ENCODE measurements around the gene PAX8. TPM values are rescaled to one million over a fixed set of nuclear protein-coding genes. Genes with fewer than 3 reads are reported as not detected.

Gene PAX8
- total RNA-seq, 1 donor, result 0.09 TPM

DNA sequence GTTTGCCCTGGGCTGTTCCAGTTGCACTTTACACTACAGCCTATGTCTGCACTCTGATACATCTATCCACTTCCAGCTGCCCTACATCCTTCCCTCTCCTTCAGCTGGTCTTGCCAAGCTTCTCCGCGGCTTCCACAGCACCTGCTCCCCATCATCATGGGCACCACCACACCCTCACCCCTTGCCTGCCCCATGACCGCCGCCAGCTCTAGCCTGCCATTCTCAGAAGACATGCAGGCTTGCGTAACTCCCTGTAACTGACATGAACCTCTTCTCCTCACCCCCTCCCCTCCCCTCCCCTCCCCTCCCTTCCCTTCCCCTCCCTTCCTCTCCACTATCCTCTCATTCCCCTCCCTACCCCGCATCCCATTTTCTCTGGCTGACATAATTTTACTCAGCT lies 46.0 kb downstream of the PAX8 start:
- no peak for DNase-seq (ENCODE audit: low read depth)
- TF ChIP-seq, protein P1, sequence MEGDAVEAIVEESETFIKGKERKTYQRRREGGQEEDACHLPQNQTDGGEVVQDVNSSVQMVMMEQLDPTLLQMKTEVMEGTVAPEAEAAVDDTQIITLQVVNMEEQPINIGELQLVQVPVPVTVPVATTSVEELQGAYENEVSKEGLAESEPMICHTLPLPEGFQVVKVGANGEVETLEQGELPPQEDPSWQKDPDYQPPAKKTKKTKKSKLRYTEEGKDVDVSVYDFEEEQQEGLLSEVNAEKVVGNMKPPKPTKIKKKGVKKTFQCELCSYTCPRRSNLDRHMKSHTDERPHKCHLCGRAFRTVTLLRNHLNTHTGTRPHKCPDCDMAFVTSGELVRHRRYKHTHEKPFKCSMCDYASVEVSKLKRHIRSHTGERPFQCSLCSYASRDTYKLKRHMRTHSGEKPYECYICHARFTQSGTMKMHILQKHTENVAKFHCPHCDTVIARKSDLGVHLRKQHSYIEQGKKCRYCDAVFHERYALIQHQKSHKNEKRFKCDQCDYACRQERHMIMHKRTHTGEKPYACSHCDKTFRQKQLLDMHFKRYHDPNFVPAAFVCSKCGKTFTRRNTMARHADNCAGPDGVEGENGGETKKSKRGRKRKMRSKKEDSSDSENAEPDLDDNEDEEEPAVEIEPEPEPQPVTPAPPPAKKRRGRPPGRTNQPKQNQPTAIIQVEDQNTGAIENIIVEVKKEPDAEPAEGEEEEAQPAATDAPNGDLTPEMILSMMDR (IDR thresholded peaks at IDR 0.05; ENCODE audit: insufficient read depth, low read length), result no peak
- no peak overlapping the region for H3K4me3 ChIP-seq (ENCODE audit: low read depth, low read length)

DNA sequence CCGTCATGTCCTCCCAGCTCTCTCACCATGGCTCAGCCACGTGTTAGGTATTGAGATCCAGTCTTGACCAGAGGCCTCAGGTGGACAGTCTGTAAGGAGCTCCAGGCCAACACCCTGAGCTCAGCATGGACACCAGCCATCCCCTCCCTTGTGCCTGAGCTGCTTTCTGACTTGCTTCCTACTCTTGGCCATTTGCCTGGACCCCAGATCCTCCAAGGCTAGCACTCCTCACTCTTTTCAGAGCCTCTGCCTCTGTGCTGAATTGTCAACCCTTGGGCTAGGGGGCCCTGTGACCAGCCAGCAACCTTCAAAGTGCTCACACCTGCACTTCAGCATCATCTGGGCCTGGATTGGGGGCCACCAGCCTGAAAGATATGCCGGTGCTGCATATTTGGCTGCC lies 46.6 kb downstream of the PAX8 start:
- TF ChIP-seq, protein P1 (IDR thresholded peaks at IDR 0.05; ENCODE audit: insufficient read depth, low read length), result no peak
- no peak overlapping the region for H3K4me3 ChIP-seq (ENCODE audit: low read depth, low read length)
- DNase-seq (ENCODE audit: low read depth), result no peak

DNA sequence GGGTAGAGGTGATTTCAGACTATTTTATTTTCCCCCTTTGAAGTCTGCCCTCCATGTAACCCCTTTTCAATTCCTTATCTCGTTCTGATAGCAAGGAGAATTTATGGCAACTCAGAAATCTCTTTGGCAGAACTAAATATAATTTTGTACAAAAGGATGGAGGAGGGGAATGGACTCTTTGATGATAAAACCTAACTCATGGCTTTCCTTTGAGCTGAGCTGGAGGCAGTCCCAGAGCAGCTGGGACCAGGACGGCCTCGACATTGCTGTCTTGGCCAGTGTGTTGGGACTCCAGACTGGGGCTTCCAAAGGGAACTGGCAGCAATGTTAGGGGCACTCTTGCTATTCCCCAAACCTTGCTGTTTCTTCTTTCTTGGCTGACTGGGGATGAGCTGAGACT lies 47.7 kb downstream of the PAX8 start:
- no peak overlapping the region for H3K4me3 ChIP-seq (ENCODE audit: low read depth, low read length)
- DNase-seq (ENCODE audit: low read depth), result peak; percentile 47
- TF ChIP-seq, protein P1 (IDR thresholded peaks at IDR 0.05; ENCODE audit: insufficient read depth, low read length), result no peak

DNA sequence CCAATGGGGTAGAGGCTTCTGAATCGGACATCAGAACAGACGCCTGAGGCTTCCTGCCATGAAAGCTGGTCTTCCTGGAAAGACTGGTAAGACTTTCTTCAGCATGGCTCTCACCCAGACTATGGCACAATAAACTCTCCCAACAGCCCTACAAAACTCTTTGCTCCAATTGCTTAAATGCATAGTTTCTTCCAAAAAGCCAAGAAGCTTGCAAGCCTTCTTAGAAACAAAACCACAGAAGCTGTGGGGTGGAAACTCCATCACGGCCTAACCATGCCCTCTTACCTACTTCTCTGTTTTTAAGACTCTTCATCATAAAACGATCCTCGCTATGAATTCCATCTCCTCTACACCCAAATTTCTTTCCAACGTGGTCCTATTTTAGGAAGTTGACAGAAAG lies 48.2 kb downstream of the PAX8 start:
- TF ChIP-seq, protein P1 (IDR thresholded peaks at IDR 0.05; ENCODE audit: insufficient read depth, low read length), result no peak
- no peak overlapping the region for H3K4me3 ChIP-seq (ENCODE audit: low read depth, low read length)
- peak; percentile 60 for DNase-seq (ENCODE audit: low read depth)

DNA sequence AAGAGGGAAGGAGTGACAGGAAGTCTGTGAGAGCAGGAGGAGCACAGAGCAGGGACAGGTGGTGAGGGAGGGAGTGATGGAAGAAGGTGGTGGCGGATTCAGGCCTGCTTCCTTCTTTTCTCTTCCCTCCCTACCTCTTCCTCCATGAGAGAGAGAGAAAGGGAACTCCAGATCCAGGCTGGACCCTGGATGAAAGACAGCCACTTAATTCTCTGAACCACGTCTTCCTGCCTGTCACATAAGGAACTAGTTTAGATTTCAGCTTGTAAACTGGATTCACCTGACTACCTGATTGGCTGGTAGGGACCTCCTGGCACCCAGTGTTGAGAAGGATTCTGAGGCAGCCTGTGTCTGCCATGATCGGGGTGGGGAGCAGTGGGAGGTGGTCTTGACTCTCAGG lies 48.9 kb downstream of the PAX8 start:
- TF ChIP-seq, protein P1 (IDR thresholded peaks at IDR 0.05; ENCODE audit: insufficient read depth, low read length), result no peak
- H3K4me3 ChIP-seq (ENCODE audit: low read depth, low read length), result no peak overlapping the region
- no peak for DNase-seq (ENCODE audit: low read depth)

DNA sequence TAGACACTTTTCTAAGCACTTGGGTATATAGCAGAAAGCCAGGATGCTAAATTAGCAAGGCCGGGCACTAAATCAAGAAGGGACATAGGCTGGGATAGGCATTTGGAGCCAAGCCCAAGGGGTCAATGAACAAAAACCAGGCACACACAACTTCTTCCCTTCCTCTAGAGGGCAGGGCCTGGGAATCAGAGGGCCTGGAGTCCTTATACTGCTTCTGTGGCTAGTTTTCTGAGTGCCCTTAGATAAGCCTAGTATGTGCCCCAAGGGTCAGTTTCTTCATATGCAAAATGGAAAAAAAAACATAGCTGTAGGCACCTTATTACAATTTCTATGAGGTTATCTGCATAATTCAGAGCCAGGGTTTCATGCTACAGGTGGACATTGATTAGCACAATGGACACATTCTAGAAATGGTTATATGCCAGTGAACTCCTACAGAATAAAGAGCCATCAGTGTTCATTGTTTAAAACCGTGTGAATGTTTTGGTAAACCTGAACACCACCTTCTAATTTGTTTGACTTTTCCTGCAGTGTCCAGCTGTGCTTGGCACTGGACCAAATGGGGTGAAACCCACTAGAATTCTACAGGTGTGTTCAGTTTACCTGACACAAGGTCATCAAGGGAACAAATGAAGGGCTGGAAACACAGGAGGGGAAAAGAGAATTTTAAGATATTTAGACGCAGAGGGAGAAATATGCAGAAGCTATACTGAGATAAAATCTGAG lies 49.6 kb downstream of the PAX8 start:
- no peak overlapping the region for H3K4me3 ChIP-seq (ENCODE audit: low read depth, low read length)
- TF ChIP-seq, protein P1 (IDR thresholded peaks at IDR 0.05; ENCODE audit: insufficient read depth, low read length), result peak; percentile 2
- no peak for DNase-seq (ENCODE audit: low read depth)

DNA sequence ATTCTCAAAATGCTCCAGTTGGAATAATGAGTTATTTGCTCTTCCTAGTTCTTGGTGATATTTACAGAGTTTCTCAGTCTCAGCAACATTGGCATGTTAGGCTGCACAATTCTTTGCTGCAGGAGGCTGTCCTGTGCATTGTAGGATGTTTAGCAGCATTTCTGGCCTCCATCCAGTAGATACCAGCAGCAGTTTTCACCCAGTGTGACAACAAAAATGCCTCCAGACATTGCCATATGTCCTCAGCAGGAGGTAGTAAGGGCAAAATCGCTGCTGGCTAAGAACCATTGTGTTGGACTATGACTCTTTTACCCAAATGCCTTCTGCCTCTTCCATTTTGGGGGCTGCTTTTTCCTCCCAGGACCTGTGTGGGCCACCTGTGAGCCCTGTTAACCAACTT lies 50.4 kb downstream of the PAX8 start:
- TF ChIP-seq, protein P1 (IDR thresholded peaks at IDR 0.05; ENCODE audit: insufficient read depth, low read length), result no peak
- DNase-seq (ENCODE audit: low read depth), result no peak
- H3K4me3 ChIP-seq (ENCODE audit: low read depth, low read length), result no peak overlapping the region

Data from fibroblast of the aortic adventitia (primary cell).